HG02840 (cell line): ENCODE data around the gene FOS.
A peak's percentile ranks its signal among the peaks of the same experiment; 100 is the strongest.
"Not testable (repeated sequence)": the region's sequence is repeated elsewhere in the genome, so short reads cannot be mapped to it uniquely, and the experiment has no call there.

Experiments
- ATAC-seq: cut with Tn5 transposase; IDR thresholded peaks from one replicate; pipeline ENCODE4 v1.9.1; 2021; ENCODE audit warnings: mild to moderate bottlenecking, moderate library complexity, moderate number of reproducible peaks; ENCODE audit not compliant: unreplicated experiment, low FRiP score

The FOS gene

DNA sequence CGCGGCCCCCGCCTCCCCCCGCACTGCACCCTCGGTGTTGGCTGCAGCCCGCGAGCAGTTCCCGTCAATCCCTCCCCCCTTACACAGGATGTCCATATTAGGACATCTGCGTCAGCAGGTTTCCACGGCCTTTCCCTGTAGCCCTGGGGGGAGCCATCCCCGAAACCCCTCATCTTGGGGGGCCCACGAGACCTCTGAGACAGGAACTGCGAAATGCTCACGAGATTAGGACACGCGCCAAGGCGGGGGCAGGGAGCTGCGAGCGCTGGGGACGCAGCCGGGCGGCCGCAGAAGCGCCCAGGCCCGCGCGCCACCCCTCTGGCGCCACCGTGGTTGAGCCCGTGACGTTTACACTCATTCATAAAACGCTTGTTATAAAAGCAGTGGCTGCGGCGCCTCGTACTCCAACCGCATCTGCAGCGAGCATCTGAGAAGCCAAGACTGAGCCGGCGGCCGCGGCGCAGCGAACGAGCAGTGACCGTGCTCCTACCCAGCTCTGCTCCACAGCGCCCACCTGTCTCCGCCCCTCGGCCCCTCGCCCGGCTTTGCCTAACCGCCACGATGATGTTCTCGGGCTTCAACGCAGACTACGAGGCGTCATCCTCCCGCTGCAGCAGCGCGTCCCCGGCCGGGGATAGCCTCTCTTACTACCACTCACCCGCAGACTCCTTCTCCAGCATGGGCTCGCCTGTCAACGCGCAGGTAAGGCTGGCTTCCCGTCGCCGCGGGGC, at the start of gene FOS:
TSS of gene FOS (plus strand) at position 407 of the 731 bp plus-strand sequence. CDS start at position 562, 155 bp downstream.
- peak; percentile 71 for ATAC-seq

DNA sequence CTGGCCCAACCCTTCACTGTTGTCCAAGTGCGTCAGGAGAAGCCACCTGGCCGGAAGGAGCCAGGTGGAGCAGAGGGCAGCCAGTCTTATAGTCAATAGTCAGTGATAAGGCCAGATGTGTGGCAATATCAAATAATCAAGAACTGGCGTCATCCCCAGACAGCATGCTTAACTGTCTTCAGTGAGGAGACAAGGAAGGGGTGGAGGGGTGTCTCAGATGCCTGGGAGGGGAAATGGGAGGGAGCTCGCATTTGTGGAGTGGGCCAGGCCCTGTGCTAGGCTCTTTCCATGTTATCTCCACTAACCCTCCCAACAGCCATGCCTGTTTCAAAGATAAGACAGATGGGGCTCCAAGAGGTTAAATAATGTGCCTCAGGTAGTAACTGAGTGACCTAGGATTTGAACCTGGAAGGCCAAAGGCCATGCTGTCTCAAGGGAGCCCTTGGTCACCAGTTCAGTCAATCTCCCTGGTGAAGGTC, 48.9 kb upstream of the FOS start:
- no peak for ATAC-seq

DNA sequence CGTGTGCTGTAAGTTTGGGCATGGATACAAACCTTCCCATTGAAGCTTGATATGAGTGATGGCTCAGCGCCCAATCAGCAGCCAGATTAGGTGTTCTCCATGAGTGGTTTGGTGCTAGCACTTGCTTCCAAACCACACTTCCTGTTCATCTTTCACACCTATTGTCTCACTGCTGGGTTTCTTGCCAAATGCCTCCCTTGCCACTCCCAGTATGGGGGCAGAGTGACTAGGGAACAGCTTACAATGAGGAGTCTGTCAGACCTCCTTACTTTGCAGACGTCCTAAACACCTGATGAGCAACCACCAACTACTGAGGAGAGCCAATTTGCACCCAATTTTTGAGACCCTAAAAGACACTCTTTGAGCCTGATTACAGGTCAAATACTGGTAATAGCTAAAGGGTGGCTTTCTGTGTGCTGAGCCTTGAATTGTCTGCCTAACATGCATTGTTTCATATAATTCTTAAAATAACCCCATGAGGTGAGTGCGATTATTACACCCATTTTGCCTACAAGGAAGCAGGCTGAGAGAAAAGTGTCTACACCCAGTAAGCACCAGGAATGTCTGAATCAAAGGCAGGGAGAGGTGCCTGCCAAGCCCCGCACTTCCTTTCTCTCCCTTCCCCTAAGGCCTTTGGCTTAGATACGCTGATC, 48.4 kb upstream of the FOS start:
- no peak for ATAC-seq

DNA sequence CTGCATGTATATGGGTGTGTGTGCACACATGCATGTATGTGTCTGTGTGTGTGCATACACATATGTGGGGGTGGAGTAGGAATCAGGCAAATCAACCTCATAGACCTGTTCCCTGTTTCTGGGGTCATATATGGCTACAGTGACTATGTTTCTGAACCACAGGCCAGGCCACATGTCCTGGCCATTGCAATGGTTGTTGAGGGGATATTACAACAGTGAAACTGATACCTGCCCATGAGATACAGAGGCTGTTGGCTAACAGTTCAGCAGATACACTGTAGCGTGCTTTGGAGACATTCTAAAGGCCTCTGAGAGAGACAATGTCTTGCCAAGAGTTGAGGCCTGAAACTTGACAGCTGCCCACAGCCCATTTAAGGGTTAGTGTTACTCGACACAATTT, 47.3 kb upstream of the FOS start:
- no peak for ATAC-seq

DNA sequence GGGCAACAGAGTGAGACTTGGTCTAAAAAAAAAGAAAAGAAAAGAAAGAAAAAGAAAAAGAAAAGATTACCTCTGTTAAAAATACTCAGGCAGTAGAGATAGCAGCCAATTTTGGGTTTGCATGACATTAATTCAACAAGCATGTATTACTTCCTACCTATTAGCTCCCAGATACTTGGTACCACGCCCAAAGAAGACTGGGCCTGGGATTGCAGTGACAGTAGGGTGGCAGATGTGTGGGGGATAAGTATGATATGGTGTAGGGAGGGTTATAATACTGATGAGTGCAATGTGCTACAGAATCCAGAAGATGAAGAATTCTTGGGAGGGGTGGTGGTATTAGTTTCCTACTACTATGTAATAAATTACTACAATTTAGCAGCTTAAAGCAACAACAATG, 46.4 kb upstream of the FOS start:
- ATAC-seq, result no peak

DNA sequence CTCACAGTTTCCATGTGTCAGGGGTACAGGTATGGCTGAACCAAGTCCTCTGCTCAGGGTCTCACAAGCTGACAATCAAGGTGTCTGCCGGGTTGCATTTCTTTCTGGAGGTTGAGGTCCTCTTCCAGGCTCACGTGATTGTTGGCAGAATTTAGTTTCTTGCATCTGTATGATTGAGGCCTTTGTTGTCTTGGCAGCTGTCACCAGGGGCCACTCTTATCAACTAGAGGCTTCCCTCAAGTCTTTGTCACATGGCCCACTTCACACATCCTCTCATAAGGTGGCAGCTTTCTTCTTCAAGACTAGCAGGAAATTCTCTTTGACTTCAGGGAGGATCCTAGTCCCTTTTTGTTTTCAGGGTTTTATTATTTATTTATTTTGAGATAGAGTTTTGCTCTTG, 46.0 kb upstream of the FOS start:
- ATAC-seq, result no peak

DNA sequence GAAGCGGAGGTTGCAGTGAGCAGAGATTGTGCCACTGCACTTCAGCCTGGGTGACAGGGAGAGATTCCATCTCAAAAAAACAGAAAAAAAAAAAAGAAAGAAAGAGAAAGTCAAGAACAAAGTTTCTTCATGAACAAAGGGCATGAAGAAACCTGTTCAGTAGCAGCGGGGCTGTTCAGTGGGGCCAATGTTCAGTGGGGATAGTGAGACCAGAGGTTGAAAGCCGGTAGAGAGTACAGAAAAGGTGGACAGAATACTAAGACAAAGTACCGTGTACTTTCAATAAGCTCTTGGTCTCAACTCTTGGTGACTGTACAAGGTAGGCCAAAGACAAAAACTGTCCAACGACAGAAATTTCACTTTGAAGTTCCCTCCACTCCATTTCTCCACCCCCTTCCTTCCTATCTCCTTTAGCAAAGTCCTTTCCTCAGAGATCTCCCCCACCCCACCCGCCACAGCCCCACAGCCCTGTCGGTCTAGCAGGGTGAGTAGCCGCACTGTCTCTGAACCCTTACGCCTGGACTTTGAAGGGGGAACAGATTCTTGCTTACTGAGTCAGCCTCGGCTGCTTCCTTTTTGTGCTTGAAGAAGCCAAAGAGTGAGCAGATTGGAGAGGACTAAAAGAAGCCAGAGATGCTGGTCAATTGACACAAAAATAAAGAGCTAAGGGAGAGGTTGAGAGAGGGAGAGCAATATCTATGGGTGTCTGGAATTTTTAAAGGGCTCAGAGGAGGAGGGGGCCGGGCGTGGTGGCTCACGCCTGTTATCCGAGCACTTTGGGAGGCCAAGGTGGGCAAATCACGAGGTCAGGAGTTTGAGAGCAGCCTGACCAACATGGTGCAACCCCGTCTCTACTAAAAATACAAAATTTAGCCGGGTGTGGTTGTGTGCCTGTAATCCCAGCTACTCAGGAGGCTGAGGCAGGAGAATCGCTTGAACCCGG, 44.2 kb upstream of the FOS start:
- no peak for ATAC-seq

DNA sequence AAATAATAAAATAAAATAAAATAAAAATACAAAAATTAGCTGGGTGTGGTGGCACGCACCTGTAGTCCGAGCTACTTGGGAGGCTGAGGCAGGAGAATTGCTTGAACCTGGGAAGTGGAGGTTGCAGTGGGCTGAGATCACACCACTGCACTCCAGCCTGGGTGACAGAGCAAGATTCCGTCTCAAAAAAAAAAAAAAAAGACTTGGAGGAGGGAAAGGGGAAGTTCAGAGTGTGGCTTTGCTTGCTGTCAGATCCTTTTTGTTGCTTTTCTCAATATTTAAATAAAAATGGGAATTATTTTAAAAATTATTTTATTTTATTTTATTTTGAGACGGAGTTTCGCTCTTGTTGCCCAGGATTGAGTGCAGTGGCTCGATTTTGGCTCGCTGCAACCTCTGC, 43.4 kb upstream of the FOS start:
- not testable (repeated sequence) for ATAC-seq

DNA sequence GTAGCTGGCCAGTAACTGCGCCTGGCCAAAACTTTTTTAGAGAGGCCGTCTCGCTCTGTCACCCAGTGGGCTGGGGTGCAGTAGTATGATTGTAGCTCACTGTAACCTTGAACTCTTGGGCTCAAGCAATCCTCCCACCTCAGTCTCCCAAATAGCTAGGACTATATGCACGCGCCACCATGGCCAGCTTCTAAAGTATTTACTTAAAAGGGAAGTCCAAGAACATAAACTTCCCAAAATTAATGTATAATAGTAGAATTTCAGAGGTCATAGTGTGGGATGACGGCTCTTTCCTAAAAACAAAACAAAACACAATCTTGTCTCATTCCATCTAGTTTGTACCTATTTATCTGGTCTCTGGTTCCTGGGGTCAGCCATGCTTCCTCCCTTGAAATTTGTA, 42.2 kb upstream of the FOS start:
- no peak for ATAC-seq

DNA sequence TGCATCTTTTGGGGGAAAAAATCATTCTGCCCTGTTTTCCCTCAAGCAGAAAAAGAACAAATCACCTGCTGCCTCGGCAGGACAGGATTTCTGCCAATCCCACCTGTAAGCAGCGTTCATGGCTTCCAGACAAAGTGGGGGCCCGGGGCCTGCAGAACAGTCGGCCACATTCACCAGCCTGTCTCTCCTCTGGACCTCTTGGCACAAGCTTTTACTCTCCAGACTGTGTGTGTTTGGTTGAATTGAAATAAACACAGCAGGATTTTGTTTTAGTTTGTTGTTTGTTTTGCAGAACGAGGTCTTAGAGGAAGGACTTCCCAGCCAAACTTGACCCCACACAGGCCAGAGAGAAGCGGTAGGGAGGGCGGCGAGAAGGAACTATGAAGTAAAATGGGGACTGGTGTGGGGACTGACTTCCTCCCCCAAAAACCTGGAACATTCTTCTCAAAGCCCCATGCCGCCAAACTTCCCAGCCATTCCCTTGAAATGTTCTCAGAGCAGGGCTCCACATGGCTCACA, 41.7 kb upstream of the FOS start:
- ATAC-seq, result no peak

DNA sequence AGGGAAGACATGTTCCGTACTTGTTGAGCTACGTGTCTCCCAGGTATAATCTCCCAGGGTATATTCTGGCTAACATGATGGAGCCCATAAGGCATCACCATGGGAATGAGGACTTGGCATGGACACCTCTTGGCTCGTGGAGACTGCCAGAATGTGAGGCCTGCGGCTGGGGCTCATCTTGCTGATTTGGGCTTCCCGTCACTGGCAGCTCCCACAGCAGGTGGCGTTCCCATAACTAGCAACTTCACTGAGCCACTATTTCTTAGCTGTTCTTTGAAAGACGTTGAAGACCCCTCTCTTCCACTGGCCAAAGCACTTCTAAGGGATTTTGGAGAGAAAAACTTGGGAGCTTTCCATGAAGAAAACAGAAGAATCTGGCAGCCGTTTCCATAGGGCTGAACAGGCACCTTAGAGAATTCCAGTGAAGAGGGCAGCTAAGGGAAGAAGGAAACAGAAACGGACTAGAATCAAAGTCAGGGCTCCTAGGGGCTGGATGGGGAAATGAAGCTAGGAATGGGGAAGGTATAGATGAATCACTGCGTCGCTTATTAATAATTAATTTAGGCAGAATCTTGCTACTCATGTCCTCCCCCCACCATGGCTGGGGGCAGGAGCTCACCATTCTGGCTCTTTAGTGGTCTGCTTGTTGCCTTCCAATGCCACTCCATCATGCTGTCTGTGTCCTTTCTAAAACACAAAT, 39.7 kb upstream of the FOS start:
- no peak for ATAC-seq

DNA sequence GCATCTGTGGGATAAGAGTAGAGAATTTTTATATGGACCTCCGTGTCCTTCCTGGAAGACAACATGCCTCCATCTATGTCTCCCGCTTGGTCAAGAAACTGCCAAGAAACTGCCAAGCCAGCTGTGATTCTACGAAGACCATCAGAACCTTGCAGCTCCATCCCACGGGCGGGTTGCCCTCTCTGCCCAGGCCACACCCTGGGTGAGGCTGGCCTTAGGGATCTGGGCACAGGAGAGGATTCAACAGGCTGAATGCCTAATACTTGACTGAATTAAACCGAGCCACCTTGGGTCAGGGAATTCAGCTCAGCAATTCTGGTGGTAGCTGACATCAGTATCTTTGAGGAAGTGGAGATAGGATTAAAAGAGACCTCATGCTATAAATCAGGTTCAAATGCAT, 37.8 kb upstream of the FOS start:
- ATAC-seq, result no peak

DNA sequence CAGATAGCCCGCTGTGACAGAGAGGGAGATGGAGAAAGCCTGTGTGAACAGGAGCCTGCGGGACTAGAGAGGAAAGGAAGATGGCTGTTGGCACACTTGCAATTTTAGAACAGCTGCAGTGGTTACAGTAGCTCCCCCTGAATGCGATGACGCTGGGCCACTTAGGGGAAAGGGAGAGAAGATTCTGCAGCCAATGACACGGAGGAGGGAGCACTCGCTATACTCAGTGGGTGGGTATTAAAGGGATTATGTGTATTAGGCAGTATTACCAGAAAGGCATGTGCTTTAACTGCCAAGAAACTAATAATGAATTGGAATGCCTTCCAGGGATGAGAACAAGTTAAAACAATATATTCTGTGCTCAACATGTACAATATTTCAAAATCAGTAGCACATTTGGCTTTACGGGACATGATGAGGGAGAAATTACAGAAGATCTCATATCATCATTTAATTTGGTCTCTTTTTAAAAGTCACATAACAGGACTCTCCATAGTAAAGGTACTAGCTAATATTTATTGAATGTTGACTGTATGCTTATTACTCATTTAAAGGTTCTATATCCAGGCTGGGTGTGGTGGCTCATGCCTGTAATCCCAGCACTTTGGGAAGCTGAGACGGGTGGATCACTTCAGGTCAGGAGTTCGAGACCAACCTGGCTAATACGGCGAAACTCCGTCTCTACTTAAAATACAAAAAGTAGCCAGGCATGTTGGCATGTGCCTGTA, 35.9 kb upstream of the FOS start:
- no peak for ATAC-seq

DNA sequence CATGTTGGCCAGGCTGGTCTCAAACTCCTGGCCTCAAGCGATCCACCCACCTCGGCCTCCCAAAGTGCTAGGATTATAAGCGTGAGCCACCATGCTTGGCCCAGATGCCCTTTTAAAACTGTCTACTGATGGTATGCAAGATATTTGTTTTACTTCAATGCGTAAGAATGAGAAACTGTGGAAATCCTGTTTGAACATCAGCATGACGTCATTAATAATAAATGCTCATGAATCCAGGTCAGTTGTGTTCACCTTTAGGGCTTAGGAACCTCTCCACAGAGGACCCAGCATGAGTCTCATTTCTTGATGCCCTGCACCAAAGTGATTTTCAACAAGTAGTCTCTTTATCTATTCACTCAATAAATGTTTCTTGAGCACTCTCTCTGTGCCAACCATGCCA, 34.5 kb upstream of the FOS start:
- ATAC-seq, result no peak

DNA sequence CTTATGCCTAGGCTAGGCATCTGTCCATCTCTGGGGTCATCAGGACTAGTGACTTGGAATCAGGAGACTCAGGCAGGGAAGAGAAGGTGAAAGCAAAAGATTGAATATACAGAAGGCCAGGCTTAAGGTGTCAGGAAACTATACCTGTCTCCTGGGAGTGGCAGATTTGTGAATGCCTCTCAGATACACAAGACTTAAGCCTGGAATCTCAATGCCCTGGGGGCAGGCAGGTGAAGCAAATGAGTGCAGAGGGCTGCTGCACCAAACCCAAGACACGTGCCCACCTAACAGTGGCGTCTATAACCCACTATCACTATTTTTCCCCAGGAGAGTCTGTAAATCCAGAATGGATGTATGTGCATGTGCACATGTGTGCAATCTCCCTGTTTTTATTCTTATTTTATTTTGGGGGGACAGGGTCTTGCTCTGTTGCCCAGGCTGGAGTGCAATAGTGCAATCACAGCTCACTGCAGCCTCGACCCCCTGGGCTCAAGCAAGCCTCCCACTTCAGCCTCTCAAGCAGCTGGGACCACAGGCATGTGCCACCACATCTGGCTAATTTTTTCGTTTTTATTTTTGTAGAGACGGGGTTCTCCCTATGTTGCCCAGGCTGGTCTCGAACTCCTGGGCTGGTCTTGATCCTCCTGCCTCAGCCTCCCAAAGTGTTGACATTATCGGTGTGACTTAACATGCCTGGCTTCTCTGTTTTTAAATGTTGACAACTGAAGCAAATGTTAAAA, 31.9 kb upstream of the FOS start:
- no peak for ATAC-seq

DNA sequence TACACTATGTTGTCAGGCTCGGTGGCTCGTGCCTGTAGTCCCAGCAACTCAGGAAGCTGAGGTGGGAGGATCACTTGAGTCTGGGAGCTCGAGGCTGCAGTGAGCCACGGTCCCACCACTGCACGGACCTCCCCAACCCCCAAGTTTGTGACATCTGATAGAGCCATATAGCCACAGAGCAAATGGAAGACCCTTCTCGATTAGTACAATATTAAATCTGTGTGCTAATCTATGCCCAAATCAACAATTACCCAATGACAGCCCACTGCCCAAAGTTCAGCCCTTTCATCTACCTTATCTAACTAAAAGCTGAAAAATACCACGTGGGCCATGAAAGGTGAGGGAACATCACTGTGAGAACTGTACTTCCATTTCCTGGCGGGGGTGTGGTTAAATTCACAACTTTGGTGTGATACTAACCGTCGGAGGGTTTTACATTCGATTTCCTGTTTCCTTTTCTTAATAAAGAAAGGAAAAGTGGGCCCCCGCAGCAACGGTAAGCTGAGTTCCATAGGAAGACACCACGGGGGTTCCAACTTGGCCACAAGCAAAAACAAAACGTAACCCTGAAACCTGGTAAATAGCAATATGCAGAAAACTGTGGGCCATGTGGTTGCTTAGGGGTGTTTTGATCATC, 31.2 kb upstream of the FOS start:
- ATAC-seq, result no peak

DNA sequence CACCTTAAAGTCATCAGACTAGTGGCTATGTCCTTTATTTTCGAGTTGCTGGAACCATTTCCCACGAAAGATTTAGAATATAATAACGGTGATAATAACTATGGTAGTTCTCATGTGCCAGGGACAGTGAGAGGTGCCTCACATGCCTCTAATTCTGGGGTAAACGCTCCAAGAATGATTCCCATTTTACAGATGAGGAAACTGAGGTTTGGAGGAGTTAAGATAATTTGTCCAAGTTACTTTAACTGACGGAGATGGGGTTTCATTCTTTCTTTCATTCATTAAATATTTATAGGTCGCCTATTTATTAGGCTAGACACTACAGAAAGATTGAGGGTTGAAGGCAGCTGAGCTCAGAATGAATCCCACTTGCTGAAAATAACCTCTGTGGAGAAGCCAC, 30.7 kb upstream of the FOS start:
- no peak for ATAC-seq

DNA sequence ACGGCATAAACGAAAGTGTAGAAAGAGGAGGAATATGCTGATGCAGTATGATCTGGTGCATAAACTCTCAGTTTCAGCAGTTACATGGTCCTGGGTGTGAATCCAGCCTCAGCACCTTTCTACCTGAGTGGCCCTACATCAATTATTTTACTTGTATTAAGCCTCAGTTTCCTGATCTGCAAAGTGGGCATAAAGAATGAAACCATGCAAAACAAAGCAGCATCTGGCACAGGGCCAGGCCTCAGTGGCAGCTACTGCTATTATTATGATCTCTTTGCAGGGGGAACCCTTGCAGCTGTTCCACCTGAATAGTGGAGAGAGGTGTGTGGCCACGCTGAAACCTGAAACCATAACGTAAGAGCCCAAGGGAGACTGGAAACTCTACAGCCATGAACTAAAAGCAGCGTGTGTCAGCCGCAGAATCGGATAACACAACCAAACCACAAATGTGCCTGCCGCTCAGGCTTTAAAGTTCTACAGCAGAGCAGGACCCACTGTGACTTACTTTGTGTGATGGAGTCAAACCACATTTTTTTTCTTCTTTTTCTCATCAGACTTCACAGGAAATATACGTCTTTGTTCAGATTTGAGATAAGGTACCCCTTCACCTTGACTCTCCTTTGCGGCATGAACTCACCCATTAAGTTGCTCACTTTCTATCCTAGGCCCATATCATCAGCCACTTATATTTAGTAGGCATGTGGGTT, 29.2 kb upstream of the FOS start:
- ATAC-seq, result peak; percentile 71
